ENCODE results near the gene KRTAP4-12. TPM values are rescaled to one million over a fixed set of nuclear protein-coding genes. Genes with fewer than 3 reads are reported as not detected.
"Not testable (repeated sequence)": the region's sequence is repeated elsewhere in the genome, so short reads cannot be mapped to it uniquely, and the experiment has no call there.

The KRTAP4-12 gene
- total RNA-seq, 4 donors from 2014 or later: not detected

DNA sequence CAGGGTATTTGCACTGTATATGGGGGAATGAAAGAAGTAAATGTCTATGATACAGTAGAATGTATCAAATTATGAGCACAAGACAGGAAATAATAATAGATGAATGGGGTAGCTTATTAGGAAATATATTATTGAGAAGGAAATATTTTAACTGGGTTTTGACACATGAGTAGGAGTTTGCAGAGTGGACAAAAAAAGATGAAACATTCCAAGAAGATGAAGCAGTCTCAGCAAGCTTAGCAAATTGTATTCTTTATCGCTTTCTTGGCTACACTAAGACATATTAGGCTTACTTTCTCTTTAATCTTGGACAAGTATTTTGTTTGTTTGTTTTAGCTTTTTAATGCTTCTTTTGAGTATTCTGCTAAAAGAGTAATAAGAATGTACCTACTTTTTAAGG is 20.1 kb downstream of the KRTAP4-12 start:
- in situ Hi-C loops (cut with MboI; ENCODE audit: low pct_ligation_motif_present in 1 of 4, low pct_unique_long_range_greater_than_20kb in 1 of 4, low sequenced_read_pairs in 3 of 4): no loop called here
- H3K4me1 ChIP-seq: no peaks in the 10 kb centered on the region

DNA sequence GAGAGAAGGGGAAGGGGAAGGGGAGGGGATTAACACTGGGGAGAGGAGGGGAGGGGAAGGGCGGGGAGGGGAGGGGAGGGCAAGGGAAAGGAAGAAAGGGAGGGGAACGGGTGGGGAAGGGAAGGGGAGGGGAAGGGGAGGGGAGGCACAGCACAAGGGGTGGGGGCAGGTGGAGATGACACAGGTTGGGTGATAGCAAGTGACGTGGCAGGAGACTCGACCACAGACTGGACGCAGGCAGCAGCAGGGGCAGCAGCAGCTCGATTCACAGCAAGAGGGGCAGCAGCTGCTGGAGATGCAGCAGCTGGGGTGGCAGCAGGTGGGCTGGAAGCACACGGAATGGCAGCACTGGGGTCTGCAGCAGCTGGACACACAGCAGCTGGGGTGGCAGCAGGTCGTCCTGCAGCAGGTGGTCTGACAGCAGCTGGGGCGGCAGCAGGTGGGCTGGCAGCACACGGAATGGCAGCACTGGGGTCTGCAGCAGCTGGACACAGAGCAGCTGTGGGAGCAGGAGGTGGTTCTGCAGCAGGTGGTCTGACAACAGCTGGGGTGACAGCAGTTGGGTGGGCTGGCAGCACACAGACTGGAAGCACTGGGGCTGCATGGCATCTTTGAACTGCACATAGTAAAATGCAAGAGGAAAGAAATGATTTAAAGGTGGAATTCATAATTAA is 22.3 kb downstream of the KRTAP4-12 start, which contains the start of gene KRTAP4-16:
Gene KRTAP4-16, minus strand, starts transcription at position 624 of the 674 bp plus-strand sequence. Its CDS starts 0 bp downstream, at position 624.
- in situ Hi-C loops (cut with MboI; ENCODE audit: low pct_ligation_motif_present in 1 of 4, low pct_unique_long_range_greater_than_20kb in 1 of 4, low sequenced_read_pairs in 3 of 4) (no loop called here), intact Hi-C loops (cut with DNase I; ENCODE audit: low total_unique reads) (no loop called here)
- no peaks in the 10 kb centered on the region for H3K27me3 ChIP-seq
- 52 to 63% methylated on average over 4 to 10 of the region's 10 CpGs for WGBS, 2 donors (ENCODE audit: low coverage in 1 of 2)
- DNase-seq: no peak
- no peak within 1 kb of the TSS for H3K27ac ChIP-seq
- no peaks in the 10 kb centered on the region for H3K9me3 ChIP-seq
- TF ChIP-seq POLR2AphosphoS5 (IDR thresholded peaks at IDR 0.05) (no peak), POLR2A (IDR thresholded peaks at IDR 0.05) (no peak), EP300 (IDR thresholded peaks at IDR 0.05; ENCODE audit: low read depth) (no peak)
- TF ChIP-seq, protein P1, sequence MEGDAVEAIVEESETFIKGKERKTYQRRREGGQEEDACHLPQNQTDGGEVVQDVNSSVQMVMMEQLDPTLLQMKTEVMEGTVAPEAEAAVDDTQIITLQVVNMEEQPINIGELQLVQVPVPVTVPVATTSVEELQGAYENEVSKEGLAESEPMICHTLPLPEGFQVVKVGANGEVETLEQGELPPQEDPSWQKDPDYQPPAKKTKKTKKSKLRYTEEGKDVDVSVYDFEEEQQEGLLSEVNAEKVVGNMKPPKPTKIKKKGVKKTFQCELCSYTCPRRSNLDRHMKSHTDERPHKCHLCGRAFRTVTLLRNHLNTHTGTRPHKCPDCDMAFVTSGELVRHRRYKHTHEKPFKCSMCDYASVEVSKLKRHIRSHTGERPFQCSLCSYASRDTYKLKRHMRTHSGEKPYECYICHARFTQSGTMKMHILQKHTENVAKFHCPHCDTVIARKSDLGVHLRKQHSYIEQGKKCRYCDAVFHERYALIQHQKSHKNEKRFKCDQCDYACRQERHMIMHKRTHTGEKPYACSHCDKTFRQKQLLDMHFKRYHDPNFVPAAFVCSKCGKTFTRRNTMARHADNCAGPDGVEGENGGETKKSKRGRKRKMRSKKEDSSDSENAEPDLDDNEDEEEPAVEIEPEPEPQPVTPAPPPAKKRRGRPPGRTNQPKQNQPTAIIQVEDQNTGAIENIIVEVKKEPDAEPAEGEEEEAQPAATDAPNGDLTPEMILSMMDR (IDR thresholded peaks at IDR 0.05): no peak
- no peak within 1 kb of the TSS for H3K4me3 ChIP-seq
- no peaks in the 10 kb centered on the region for H3K4me1 ChIP-seq
- H3K36me3 ChIP-seq: no peaks in the 10 kb centered on the region

More for the DNA sequence above, 20.1 kb downstream of the KRTAP4-12 start:
- intact Hi-C loops (cut with DNase I; ENCODE audit: low total_unique reads): no loop called here
- no peak for DNase-seq
- Histone ChIP-seq H3K4me3 (no peak overlapping the region), H3K27ac (no peak overlapping the region), H3K9me3 (no peaks in the 10 kb centered on the region), H3K36me3 (no peaks in the 10 kb centered on the region), H3K27me3 (no peaks in the 10 kb centered on the region)
- TF ChIP-seq EP300 (IDR thresholded peaks at IDR 0.05; ENCODE audit: low read depth) (no peak), POLR2A (IDR thresholded peaks at IDR 0.05) (no peak), POLR2AphosphoS5 (IDR thresholded peaks at IDR 0.05) (no peak)
- TF ChIP-seq, protein P1 (IDR thresholded peaks at IDR 0.05): no peak
- 92 to 100% methylated on average over 1 of the region's 1 CpG for WGBS, 2 donors (ENCODE audit: low coverage in 1 of 2)

DNA sequence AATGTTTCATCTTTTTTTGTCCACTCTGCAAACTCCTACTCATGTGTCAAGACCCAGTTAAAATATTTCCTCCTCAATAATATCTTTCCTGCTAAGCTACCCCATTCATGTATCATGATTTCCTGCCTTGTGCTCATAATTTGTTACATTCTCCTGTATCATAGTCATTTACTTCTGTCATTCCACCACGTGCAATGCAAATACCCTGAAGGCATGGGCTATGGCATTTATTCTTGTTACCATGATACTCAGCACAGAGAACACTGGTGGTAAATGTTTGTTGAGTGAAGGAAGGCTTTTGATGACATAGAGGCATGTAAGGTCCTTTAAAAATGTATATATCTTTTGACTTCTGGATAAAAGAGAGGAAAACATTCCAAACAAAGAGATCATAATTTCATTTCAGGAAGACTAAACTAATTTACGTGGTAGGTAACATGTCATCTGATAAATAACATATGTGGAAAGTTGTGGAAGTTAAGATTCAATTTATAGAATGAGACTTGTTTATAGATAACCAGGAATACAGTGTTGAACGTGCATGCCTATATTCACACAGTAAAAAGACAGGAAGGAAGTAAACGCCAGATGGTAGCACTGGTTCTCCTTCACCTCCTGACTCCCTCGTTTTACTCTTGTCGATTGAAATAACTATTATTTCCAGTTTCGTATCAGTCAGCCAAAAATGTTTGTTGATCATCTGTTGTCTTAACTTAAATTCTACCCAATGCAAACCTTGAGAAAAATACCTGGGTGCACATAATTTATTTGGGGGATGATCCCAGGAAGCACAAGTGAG is 24.1 kb downstream of the KRTAP4-12 start:
- DNase-seq; H3K4me1 ChIP-seq; H3K36me3 ChIP-seq; intact Hi-C loops (cut with DNase I; ENCODE audit: low total_unique reads); H3K9me3 ChIP-seq; H3K27ac ChIP-seq; in situ Hi-C loops (cut with MboI; ENCODE audit: low pct_ligation_motif_present in 1 of 4, low pct_unique_long_range_greater_than_20kb in 1 of 4, low sequenced_read_pairs in 3 of 4); H3K4me3 ChIP-seq; H3K27me3 ChIP-seq: not testable (repeated sequence)
- WGBS, 2 donors (ENCODE audit: low coverage in 1 of 2): 52 to 71% methylated on average over 7 of the region's 7 CpGs

DNA sequence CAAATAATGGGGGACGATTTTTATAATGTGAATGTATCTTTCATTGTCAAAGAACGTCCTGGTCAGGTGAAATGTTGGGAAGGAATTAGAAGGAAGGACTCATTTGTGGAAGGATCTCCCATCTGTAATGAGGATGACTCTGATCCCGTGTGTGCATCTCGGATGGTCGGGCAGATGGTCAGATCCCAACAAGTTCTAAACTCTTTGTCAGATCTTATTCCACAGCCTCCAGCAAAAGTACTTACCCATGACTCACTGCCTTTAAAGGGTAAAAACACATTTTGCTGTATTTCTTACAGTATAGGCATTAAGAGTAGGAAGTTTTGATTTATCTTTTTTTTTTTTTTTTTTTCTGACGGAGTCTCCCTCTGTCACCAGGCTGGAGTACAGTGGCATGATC is 25.5 kb downstream of the KRTAP4-12 start:
- H3K36me3 ChIP-seq: no peaks in the 10 kb centered on the region
- H3K4me1 ChIP-seq: no peaks in the 10 kb centered on the region
- H3K27me3 ChIP-seq: no peaks in the 10 kb centered on the region
- intact Hi-C loops (cut with DNase I; ENCODE audit: low total_unique reads) (no loop called here), in situ Hi-C loops (cut with MboI; ENCODE audit: low pct_ligation_motif_present in 1 of 4, low pct_unique_long_range_greater_than_20kb in 1 of 4, low sequenced_read_pairs in 3 of 4) (no loop called here)
- no peak overlapping the region for H3K27ac ChIP-seq
- H3K4me3 ChIP-seq: no peak overlapping the region
- 81 to 82% methylated on average over 5 to 6 of the region's 6 CpGs for WGBS, 2 donors (ENCODE audit: low coverage in 1 of 2)
- DNase-seq: no peak
- H3K9me3 ChIP-seq: no peaks in the 10 kb centered on the region
- no peak for TF ChIP-seq POLR2A (IDR thresholded peaks at IDR 0.05)
- TF ChIP-seq, protein P1 (IDR thresholded peaks at IDR 0.05): no peak
- TF ChIP-seq EP300 (IDR thresholded peaks at IDR 0.05; ENCODE audit: low read depth): no peak
- no peak for TF ChIP-seq POLR2AphosphoS5 (IDR thresholded peaks at IDR 0.05)

Data from transverse colon (tissue), 4 donors.